HEK293 (cell line): ENCODE results near the gene NIPAL3.
A peak's percentile ranks its signal among the peaks of the same experiment; 100 is the strongest.

Experiments
- GLI4 ChIP-seq: fragments of 450-650 bp; formaldehyde crosslinking; IDR thresholded peaks from 2 replicates; pipeline ENCODE4 v1.5.1; 2016; ENCODE audit warnings: missing biosample characterization, missing genetic modification characterization
- GLIS1 ChIP-seq: fragments of 450-650 bp; formaldehyde crosslinking; IDR thresholded peaks from 2 replicates; pipeline ENCODE4 v1.5.1; 2016; ENCODE audit warnings: missing biosample characterization, missing genetic modification characterization
- HIC1 ChIP-seq: fragments of 450-650 bp; formaldehyde crosslinking; IDR thresholded peaks from 2 replicates; pipeline ENCODE4 v1.5.1; 2016; ENCODE audit warnings: missing biosample characterization, missing genetic modification characterization
- INSM2 ChIP-seq: fragments of 450-650 bp; formaldehyde crosslinking; IDR thresholded peaks from 2 replicates; pipeline ENCODE4 v1.5.1; 2016; ENCODE audit warnings: missing biosample characterization, missing genetic modification characterization
- KLF7 ChIP-seq: fragments of 450-650 bp; formaldehyde crosslinking; IDR thresholded peaks from 2 replicates; pipeline ENCODE4 v1.5.1; 2016; ENCODE audit warnings: missing biosample characterization, missing genetic modification characterization, borderline replicate concordance
- KLF8 ChIP-seq: fragments of 450-650 bp; formaldehyde crosslinking; IDR thresholded peaks from 2 replicates; pipeline ENCODE4 v1.5.1; 2016; ENCODE audit warnings: missing biosample characterization, missing genetic modification characterization
- PBX3 ChIP-seq: sonication (generic); formaldehyde crosslinking; IDR thresholded peaks from 2 replicates; pipeline ENCODE4 v1.8.1; 2022; ENCODE audit warnings: mild to moderate bottlenecking, moderate library complexity, missing genetic modification reagents
- PRDM4 ChIP-seq: fragments of 450-650 bp; formaldehyde crosslinking; IDR thresholded peaks from 2 replicates; pipeline ENCODE4 v1.5.1; 2017; ENCODE audit warnings: missing biosample characterization, missing genetic modification characterization
- PRDM6 ChIP-seq: fragments of 450-650 bp; formaldehyde crosslinking; IDR thresholded peaks from 2 replicates; pipeline ENCODE4 v1.5.1; 2017; ENCODE audit warnings: missing biosample characterization, missing genetic modification characterization
- SP3 ChIP-seq: fragments of 450-650 bp; formaldehyde crosslinking; IDR thresholded peaks from 2 replicates; pipeline ENCODE4 v1.5.1; 2016; ENCODE audit warnings: missing biosample characterization, missing genetic modification characterization
- ZBTB17 ChIP-seq: fragments of 450-650 bp; formaldehyde crosslinking; IDR thresholded peaks from 2 replicates; pipeline ENCODE4 v1.5.1; 2016; ENCODE audit warnings: missing biosample characterization, missing genetic modification characterization
- ZBTB49 ChIP-seq: fragments of 450-650 bp; formaldehyde crosslinking; IDR thresholded peaks from 2 replicates; pipeline ENCODE4 v1.5.1; 2016; ENCODE audit warnings: missing biosample characterization, missing genetic modification characterization, low read depth
- ZFHX2 ChIP-seq: fragments of 450-650 bp; formaldehyde crosslinking; conservative IDR thresholded peaks from 2 replicates; pipeline ENCODE4 v1.5.1; 2016; ENCODE audit warnings: missing biosample characterization, missing genetic modification characterization
- ZNF114 ChIP-seq: fragments of 450-650 bp; formaldehyde crosslinking; IDR thresholded peaks from 2 replicates; pipeline ENCODE4 v1.5.0; 2017; ENCODE audit warnings: missing biosample characterization, missing genetic modification characterization
- ZNF2 ChIP-seq: fragments of 450-650 bp; formaldehyde crosslinking; IDR thresholded peaks from 2 replicates; pipeline ENCODE4 v1.5.1; 2016; ENCODE audit warnings: missing biosample characterization, missing genetic modification characterization
- ZNF221 ChIP-seq: fragments of 450-650 bp; formaldehyde crosslinking; IDR thresholded peaks from 2 replicates; pipeline ENCODE4 v1.5.1; 2017; ENCODE audit warnings: missing biosample characterization, missing genetic modification characterization, borderline replicate concordance
- ZNF513 ChIP-seq: fragments of 450-650 bp; IDR thresholded peaks from 2 replicates; pipeline ENCODE4 v1.5.1; 2018; ENCODE audit warnings: missing biosample characterization, missing genetic modification characterization
- ZNF549 ChIP-seq: fragments of 450-650 bp; IDR thresholded peaks from 2 replicates; pipeline ENCODE4 v1.5.1; 2018; ENCODE audit warnings: missing biosample characterization, missing genetic modification characterization, mild to moderate bottlenecking, inconsistent platforms, moderate library complexity
- ZNF558 ChIP-seq: fragments of 450-650 bp; formaldehyde crosslinking; IDR thresholded peaks from 2 replicates; pipeline ENCODE4 v1.5.1; 2016; ENCODE audit warnings: missing biosample characterization, missing genetic modification characterization
- ZNF600 ChIP-seq: fragments of 450-650 bp; formaldehyde crosslinking; IDR thresholded peaks from 2 replicates; pipeline ENCODE4 v1.5.1; 2016; ENCODE audit warnings: missing biosample characterization, missing genetic modification characterization
- ZNF639 ChIP-seq: fragments of 450-650 bp; formaldehyde crosslinking; IDR thresholded peaks from 2 replicates; pipeline ENCODE4 v1.5.1; 2016; ENCODE audit warnings: missing biosample characterization, missing genetic modification characterization
- ZNF660 ChIP-seq: fragments of 450-650 bp; IDR thresholded peaks from 2 replicates; pipeline ENCODE4 v1.5.1; 2018; ENCODE audit warnings: missing biosample characterization, mild to moderate bottlenecking, missing genetic modification characterization

The NIPAL3 gene

GRCh38 chr1:24390924-24391782 lies 24.4 kb upstream of the NIPAL3 start (continued):
- TF ChIP-seq PRDM6 (tag by site-specific recombination) = no peak
- no peak for TF ChIP-seq PBX3
- TF ChIP-seq ZNF639 (tag by site-specific recombination) = no peak
- no peak for TF ChIP-seq HIC1 (tag by site-specific recombination)
- 0 out of 2 replicates have a peak, but pooled peaks have one; percentile 33 for TF ChIP-seq ZNF600 (tag by site-specific recombination)
- TF ChIP-seq ZNF114 (tag by site-specific recombination) = no peak
- TF ChIP-seq KLF7 (tag by site-specific recombination) = no peak
- 0 out of 2 replicates have a peak, but pooled peaks have one; percentile 66 for TF ChIP-seq ZNF2
- peak; percentile 87; the same call in 1 of the 2 replicates for TF ChIP-seq ZNF660 (tag by site-specific recombination)
- no peak for TF ChIP-seq GLIS1
- no peak for TF ChIP-seq INSM2 (tag by site-specific recombination)
- no peak for TF ChIP-seq SP3 (tag by site-specific recombination)
- TF ChIP-seq ZNF221 (tag by site-specific recombination) = no peak
- no peak for TF ChIP-seq ZNF549 (tag by site-specific recombination)
- TF ChIP-seq PRDM4 (tag by site-specific recombination) = no peak
- 0 out of 2 replicates have a peak, but pooled peaks have one; percentile 22 for TF ChIP-seq KLF8 (tag by site-specific recombination)
- no peak for TF ChIP-seq ZFHX2 (tag by site-specific recombination)
- TF ChIP-seq ZNF558 (tag by site-specific recombination) = no peak
- no peak for TF ChIP-seq ZBTB49 (tag by site-specific recombination)
- no peak for TF ChIP-seq ZBTB17 (tag by site-specific recombination)
- TF ChIP-seq ZNF513 (tag by site-specific recombination) = no peak
- TF ChIP-seq GLI4 (tag by site-specific recombination) = no peak
